GM18909 (cell line): Measurements from ENCODE around the gene BRD3OS.
A peak's percentile ranks its signal among the peaks of the same experiment; 100 is the strongest.
"Not testable (repeated sequence)": the region's sequence is repeated elsewhere in the genome, so short reads cannot be mapped to it uniquely, and the experiment has no call there.

Experiments
- ATAC-seq: cut with Tn5 transposase; IDR thresholded peaks from one replicate; pipeline ENCODE4 v1.9.1; 2021; ENCODE audit warnings: mild to moderate bottlenecking; ENCODE audit not compliant: unreplicated experiment, poor library complexity

BRD3OS gene

GRCh38 chr9:134061019-134061687 lies 35.9 kb downstream of the BRD3OS start:
- no peak for ATAC-seq

- ATAC-seq, result no peak
These were observed 36.5 kb downstream of the BRD3OS start for GRCh38 chr9:134061688-134062371.

- ATAC-seq, result no peak
These were observed 37.3 kb downstream of the BRD3OS start for GRCh38 chr9:134062461-134063087.

GRCh38 chr9:134063088-134063570 lies 37.8 kb downstream of the BRD3OS start:
- no peak for ATAC-seq

- ATAC-seq, result no peak
These were observed 38.5 kb downstream of the BRD3OS start for GRCh38 chr9:134063571-134064450.

- no peak for ATAC-seq
These were observed 39.4 kb downstream of the BRD3OS start for GRCh38 chr9:134064711-134065110.

- peak; percentile 35 for ATAC-seq
These were observed 40.5 kb downstream of the BRD3OS start for GRCh38 chr9:134065612-134066419.

GRCh38 chr9:134066526-134066912 lies 41.2 kb downstream of the BRD3OS start:
- ATAC-seq, result no peak

GRCh38 chr9:134066913-134067851 lies 41.9 kb downstream of the BRD3OS start:
- peak; percentile 29 for ATAC-seq

GRCh38 chr9:134067904-134068743 lies 42.8 kb downstream of the BRD3OS start, which contains the start of gene BRD3:
Gene BRD3, minus strand, starts transcription at chr9:134068026. Its CDS starts 14,549 bp downstream, at chr9:134053477.
- peak; percentile 79 for ATAC-seq

- ATAC-seq, result no peak
These were observed 43.6 kb downstream of the BRD3OS start for GRCh38 chr9:134068744-134069479.

- ATAC-seq, result no peak
These were observed 44.5 kb downstream of the BRD3OS start for GRCh38 chr9:134069480-134070399.

GRCh38 chr9:134071149-134071548 lies 45.9 kb downstream of the BRD3OS start:
- no peak for ATAC-seq

GRCh38 chr9:134072683-134073082 lies 47.4 kb downstream of the BRD3OS start:
- ATAC-seq, result not testable (repeated sequence)

GRCh38 chr9:134073500-134073899 lies 48.2 kb downstream of the BRD3OS start:
- ATAC-seq, result no peak

- not testable (repeated sequence) for ATAC-seq
These were observed 50.4 kb downstream of the BRD3OS start for GRCh38 chr9:134075689-134076088.
